ENCODE results near the gene ATP2A3. TPM values are rescaled to one million over a fixed set of nuclear protein-coding genes. Genes with fewer than 3 reads are reported as not detected.

Gene ATP2A3
- total and polyA plus RNA-seq, 4 experiments from 2014 or later = 34.4 to 177 (median 123) TPM

DNA sequence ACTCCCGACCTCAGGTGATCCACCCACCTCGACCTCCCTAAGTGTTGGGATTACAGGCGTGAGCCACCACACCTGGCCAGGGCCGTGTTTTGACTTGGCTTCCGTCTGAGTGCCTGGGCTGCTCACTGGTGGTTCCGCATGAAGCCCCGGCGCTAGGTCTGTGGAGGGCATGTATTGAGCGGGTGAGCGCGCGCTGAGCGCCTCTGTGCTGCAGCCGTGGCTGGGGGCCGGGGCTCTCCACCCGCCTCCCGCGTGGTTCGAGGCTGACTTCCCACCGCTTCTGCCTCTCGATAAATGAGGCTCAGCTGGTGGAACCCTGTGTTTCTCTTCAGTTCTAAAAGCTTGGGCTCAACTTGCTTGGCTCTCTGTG is 38.9 kb upstream of the ATP2A3 start:
- H3K27me3 ChIP-seq (ENCODE audit: insufficient read depth, low read length) = no peaks in the 10 kb centered on the region
- Mint-ChIP-seq H3K4me3 (no peak overlapping the region), H3K4me1 (peaks cover 0 to 14% (median 4%) of the 10 kb centered on the region in 4 donors), H3K27me3 (no peaks in the 10 kb centered on the region), H3K9me3 (no peaks in the 10 kb centered on the region), H3K36me3 (peaks cover 13 to 27% of the 10 kb centered on the region in 2 donors), H3K27ac (no peak overlapping the region)
- H3K9me3 ChIP-seq (ENCODE audit: control insufficient read depth in 1 of 2, low read length in 2 of 2) = no peaks in the 10 kb centered on the region
- peaks cover 8% of the 10 kb centered on the region for H3K4me1 ChIP-seq (ENCODE audit: insufficient read depth, low read length)
- DNase-seq = no peak
- POLR2A ChIA-PET (ENCODE audit: partially characterized antibody) = interaction anchor here (7.6 kb wide), 1 partner anchor 39 kb away, joined by 46 read pairs; the partner anchor contains the start of gene ATP2A3
- H3K27ac ChIP-seq (ENCODE audit: low read depth, low read length) = no peak overlapping the region
- H3K4me3 ChIP-seq (ENCODE audit: low read length in 2 of 2) = no peak overlapping the region
- intact Hi-C loops (cut with micrococcal nuclease) = loop anchor here (10.0 kb wide), 1 partner anchor 268 kb away; no protein-coding TSS in a partner anchor
- CTCF ChIA-PET (ENCODE audit: partially characterized antibody) = interaction anchor here (1.0 to 2.7 kb wide), 4 partner anchors 69 to 265 kb away, joined by 3 to 23 read pairs (median 6); no protein-coding TSS in a partner anchor
- peaks cover 18% of the 10 kb centered on the region for H3K36me3 ChIP-seq (ENCODE audit: insufficient read depth, low read length)

DNA sequence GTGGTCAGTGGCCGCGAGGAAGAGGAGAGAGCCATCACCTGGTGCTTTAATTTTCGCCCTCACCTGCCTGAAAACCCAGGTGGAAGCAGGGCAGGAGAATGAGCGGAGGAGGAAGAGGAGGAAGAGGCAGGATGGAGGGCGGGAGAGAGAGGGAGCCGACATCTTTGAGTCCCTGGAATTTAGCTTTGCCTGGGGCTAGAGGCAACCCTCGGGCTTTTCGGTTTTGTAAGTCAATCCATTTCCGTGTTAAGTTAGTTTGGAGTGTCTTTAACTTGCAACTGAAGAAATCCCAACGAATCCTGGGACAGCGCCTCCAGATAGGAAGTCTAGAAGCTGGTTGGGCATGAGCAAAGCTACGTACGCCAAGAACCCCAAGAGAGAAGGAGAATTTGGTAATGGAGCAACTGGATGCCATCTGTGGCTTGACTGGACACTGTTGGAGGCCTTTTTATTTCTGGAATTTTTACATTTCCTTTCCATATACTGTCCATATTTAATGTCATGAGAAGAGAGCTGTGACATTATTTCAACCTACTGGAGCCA is 36.9 kb upstream of the ATP2A3 start:
- POLR2A ChIA-PET (ENCODE audit: partially characterized antibody) = interaction anchor here (7.6 kb wide), 1 partner anchor 37 kb away, joined by 46 read pairs; the partner anchor contains the start of gene ATP2A3
- H3K27me3 ChIP-seq (ENCODE audit: insufficient read depth, low read length) = no peaks in the 10 kb centered on the region
- no peak overlapping the region for H3K27ac ChIP-seq (ENCODE audit: low read depth, low read length)
- peak overlapping the region in 1 of 7 donors; percentile 68 for H3K27ac Mint-ChIP-seq
- H3K9me3 Mint-ChIP-seq = peaks cover 0 to 5% (median 0%) of the 10 kb centered on the region in 8 donors
- H3K4me1 ChIP-seq (ENCODE audit: insufficient read depth, low read length) = peaks cover 8% of the 10 kb centered on the region
- no peak for DNase-seq
- H3K4me1 Mint-ChIP-seq = peaks cover 0 to 11% (median 4%) of the 10 kb centered on the region in 4 donors
- H3K36me3 ChIP-seq (ENCODE audit: insufficient read depth, low read length) = peaks cover 1% of the 10 kb centered on the region
- H3K4me3 ChIP-seq (ENCODE audit: low read length in 2 of 2) = no peak overlapping the region
- CTCF ChIA-PET (ENCODE audit: partially characterized antibody) = interaction anchor here (1.5 to 2.7 kb wide), 3 partner anchors 35 to 138 kb away, joined by 4 to 23 read pairs (median 4); no protein-coding TSS in a partner anchor
- H3K27me3 Mint-ChIP-seq = peaks cover 0 to 3% of the 10 kb centered on the region in 2 donors
- H3K9me3 ChIP-seq (ENCODE audit: control insufficient read depth in 1 of 2, low read length in 2 of 2) = no peaks in the 10 kb centered on the region
- intact Hi-C loops (cut with micrococcal nuclease) = loop anchor here (10.0 kb wide), 1 partner anchor 266 kb away; no protein-coding TSS in a partner anchor
- peaks cover 0 to 8% of the 10 kb centered on the region in 2 donors for H3K36me3 Mint-ChIP-seq
- no peak overlapping the region for H3K4me3 Mint-ChIP-seq

GRCh38 chr17:3998436-3998835 is 34.2 kb upstream of the ATP2A3 start:
- Histone ChIP-seq H3K9me3 (ENCODE audit: control insufficient read depth in 1 of 2, low read length in 2 of 2) (no peaks in the 10 kb centered on the region), H3K27me3 (ENCODE audit: insufficient read depth, low read length) (no peaks in the 10 kb centered on the region), H3K27ac (ENCODE audit: low read depth, low read length) (no peak overlapping the region), H3K4me3 (ENCODE audit: low read length in 2 of 2) (no peak overlapping the region), H3K36me3 (ENCODE audit: insufficient read depth, low read length) (no peaks in the 10 kb centered on the region), H3K4me1 (ENCODE audit: insufficient read depth, low read length) (no peaks in the 10 kb centered on the region)
- H3K4me1 Mint-ChIP-seq = peaks cover 0 to 2% (median under 1%) of the 10 kb centered on the region in 4 donors
- no peak overlapping the region for H3K27ac Mint-ChIP-seq
- peaks cover 0 to 22% (median 13%) of the 10 kb centered on the region in 8 donors for H3K9me3 Mint-ChIP-seq
- POLR2A ChIA-PET (ENCODE audit: partially characterized antibody) = interaction anchor here (1.5 kb wide), 1 partner anchor 88 kb away, joined by 4 read pairs; no protein-coding TSS in a partner anchor
- no peaks in the 10 kb centered on the region for H3K36me3 Mint-ChIP-seq
- H3K27me3 Mint-ChIP-seq = peaks cover 4 to 5% of the 10 kb centered on the region in 2 donors
- no peak overlapping the region for H3K4me3 Mint-ChIP-seq
- CTCF ChIA-PET (ENCODE audit: partially characterized antibody) = interaction anchor here (1.3 to 2.7 kb wide), 3 partner anchors 26 to 84 kb away, joined by 3 to 11 read pairs (median 4); no protein-coding TSS in a partner anchor
- intact Hi-C loops (cut with micrococcal nuclease) = no loop called here
- DNase-seq = no peak

GRCh38 chr17:3995067-3995466 is 30.8 kb upstream of the ATP2A3 start:
- CTCF ChIA-PET (ENCODE audit: partially characterized antibody) = no interaction called here

DNA sequence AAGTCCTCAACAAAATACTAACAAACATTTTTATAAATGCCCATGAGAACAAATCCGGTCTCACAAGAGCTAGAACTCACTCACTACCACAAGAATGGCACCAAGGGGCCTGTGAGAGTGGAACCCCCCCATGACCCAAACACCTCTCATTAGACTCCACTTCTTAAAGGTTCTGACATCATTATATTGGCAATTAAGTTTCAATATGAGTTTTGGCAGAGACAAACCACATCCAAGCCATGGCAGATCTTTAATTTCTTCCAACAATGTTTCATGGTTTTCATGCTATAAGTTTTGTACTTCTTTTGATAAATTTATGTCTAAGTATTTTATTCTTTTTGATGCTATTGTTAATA is 30.0 kb upstream of the ATP2A3 start:
- H3K27ac Mint-ChIP-seq = no peak overlapping the region
- Histone ChIP-seq H3K4me1 (ENCODE audit: insufficient read depth, low read length) (no peaks in the 10 kb centered on the region), H3K9me3 (ENCODE audit: control insufficient read depth in 1 of 2, low read length in 2 of 2) (no peaks in the 10 kb centered on the region), H3K27me3 (ENCODE audit: insufficient read depth, low read length) (no peaks in the 10 kb centered on the region), H3K4me3 (ENCODE audit: low read length in 2 of 2) (no peak overlapping the region), H3K27ac (ENCODE audit: low read depth, low read length) (no peak overlapping the region), H3K36me3 (ENCODE audit: insufficient read depth, low read length) (no peaks in the 10 kb centered on the region)
- intact Hi-C loops (cut with micrococcal nuclease) = no loop called here
- ChIA-PET POLR2A (ENCODE audit: partially characterized antibody) (interaction anchor here (1.1 kb wide), 1 partner anchor 30 kb away, joined by 4 read pairs; the partner anchor contains the start of gene ATP2A3), CTCF (ENCODE audit: partially characterized antibody) (interaction anchor here (2.1 kb wide), 1 partner anchor 11 kb away, joined by 10 read pairs; no protein-coding TSS in a partner anchor)
- peaks cover 4 to 11% of the 10 kb centered on the region in 2 donors for H3K27me3 Mint-ChIP-seq
- H3K36me3 Mint-ChIP-seq = no peaks in the 10 kb centered on the region
- no peak overlapping the region for H3K4me3 Mint-ChIP-seq
- H3K9me3 Mint-ChIP-seq = peaks cover 0 to 22% (median 13%) of the 10 kb centered on the region in 8 donors
- no peak for DNase-seq
- peaks cover 0 to 2% (median 0%) of the 10 kb centered on the region in 4 donors for H3K4me1 Mint-ChIP-seq

More at GRCh38 chr17:3995067-3995466, 30.8 kb upstream of the ATP2A3 start:
- Mint-ChIP-seq H3K27me3 (peaks cover 4 to 11% of the 10 kb centered on the region in 2 donors), H3K36me3 (no peaks in the 10 kb centered on the region), H3K4me1 (peaks cover 0 to 2% (median 0%) of the 10 kb centered on the region in 4 donors), H3K9me3 (peaks cover 0 to 22% (median 13%) of the 10 kb centered on the region in 8 donors), H3K4me3 (no peak overlapping the region), H3K27ac (no peak overlapping the region)
- Histone ChIP-seq H3K4me1 (ENCODE audit: insufficient read depth, low read length) (no peaks in the 10 kb centered on the region), H3K9me3 (ENCODE audit: control insufficient read depth in 1 of 2, low read length in 2 of 2) (no peaks in the 10 kb centered on the region), H3K4me3 (ENCODE audit: low read length in 2 of 2) (no peak overlapping the region), H3K27ac (ENCODE audit: low read depth, low read length) (no peak overlapping the region), H3K36me3 (ENCODE audit: insufficient read depth, low read length) (no peaks in the 10 kb centered on the region), H3K27me3 (ENCODE audit: insufficient read depth, low read length) (no peaks in the 10 kb centered on the region)
- POLR2A ChIA-PET (ENCODE audit: partially characterized antibody) = interaction anchor here (1.1 kb wide), 1 partner anchor 30 kb away, joined by 4 read pairs; the partner anchor contains the start of gene ATP2A3
- intact Hi-C loops (cut with micrococcal nuclease) = no loop called here
- no peak for DNase-seq

- no peaks in the 10 kb centered on the region for H3K36me3 ChIP-seq (ENCODE audit: insufficient read depth, low read length)
- no peaks in the 10 kb centered on the region for H3K27me3 ChIP-seq (ENCODE audit: insufficient read depth, low read length)
- H3K27me3 Mint-ChIP-seq = peaks cover 4 to 11% of the 10 kb centered on the region in 2 donors
- intact Hi-C loops (cut with micrococcal nuclease) = no loop called here
- H3K4me3 Mint-ChIP-seq = no peak overlapping the region
- H3K9me3 ChIP-seq (ENCODE audit: control insufficient read depth in 1 of 2, low read length in 2 of 2) = no peaks in the 10 kb centered on the region
- no peaks in the 10 kb centered on the region for H3K4me1 ChIP-seq (ENCODE audit: insufficient read depth, low read length)
- H3K27ac Mint-ChIP-seq = no peak overlapping the region
- POLR2A ChIA-PET (ENCODE audit: partially characterized antibody) = no interaction called here
- no peaks in the 10 kb centered on the region for H3K36me3 Mint-ChIP-seq
- no peak for DNase-seq
- peaks cover 0 to 2% (median 0%) of the 10 kb centered on the region in 4 donors for H3K4me1 Mint-ChIP-seq
- no peak overlapping the region for H3K27ac ChIP-seq (ENCODE audit: low read depth, low read length)
- H3K4me3 ChIP-seq (ENCODE audit: low read length in 2 of 2) = no peak overlapping the region
- CTCF ChIA-PET (ENCODE audit: partially characterized antibody) = interaction anchor here (1.0 to 2.1 kb wide), 2 partner anchors 11 to 81 kb away, joined by 3 to 10 read pairs; no protein-coding TSS in a partner anchor
- H3K9me3 Mint-ChIP-seq = peaks cover 0 to 22% (median 13%) of the 10 kb centered on the region in 8 donors
Observed at GRCh38 chr17:3993493-3994220, 29.4 kb upstream of the ATP2A3 start.

DNA sequence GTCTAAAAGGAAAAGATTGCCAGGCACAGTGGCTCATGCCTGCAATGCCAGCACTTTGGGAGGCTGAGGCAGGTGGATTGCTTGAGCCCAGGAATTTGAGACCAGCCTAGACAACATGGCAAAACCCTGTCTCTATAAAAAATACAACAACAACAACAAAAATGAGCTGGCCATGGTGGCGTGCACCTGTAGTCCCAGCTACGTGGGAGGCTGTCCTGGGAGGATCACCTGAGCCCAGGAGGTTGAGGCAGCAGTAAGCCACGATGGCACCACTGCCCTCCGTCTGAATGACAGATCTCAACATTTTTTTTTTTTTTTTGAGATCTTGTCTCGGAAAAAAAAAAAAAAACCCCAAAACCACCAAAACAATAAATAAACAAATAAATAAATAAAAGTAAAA is 28.1 kb upstream of the ATP2A3 start:
- H3K36me3 ChIP-seq (ENCODE audit: insufficient read depth, low read length) = no peaks in the 10 kb centered on the region

More for the DNA sequence above, 28.1 kb upstream of the ATP2A3 start:
- DNase-seq = no peak
- Histone ChIP-seq H3K4me3 (ENCODE audit: low read length in 2 of 2) (no peak overlapping the region), H3K27ac (ENCODE audit: low read depth, low read length) (no peak overlapping the region), H3K27me3 (ENCODE audit: insufficient read depth, low read length) (no peaks in the 10 kb centered on the region), H3K9me3 (ENCODE audit: control insufficient read depth in 1 of 2, low read length in 2 of 2) (no peaks in the 10 kb centered on the region), H3K4me1 (ENCODE audit: insufficient read depth, low read length) (no peaks in the 10 kb centered on the region)
- CTCF ChIA-PET (ENCODE audit: partially characterized antibody) = interaction anchor here (2.1 kb wide), 1 partner anchor 13 kb away, joined by 10 read pairs; no protein-coding TSS in a partner anchor
- intact Hi-C loops (cut with micrococcal nuclease) = no loop called here
- Mint-ChIP-seq H3K27me3 (peaks cover 4 to 11% of the 10 kb centered on the region in 2 donors), H3K27ac (no peak overlapping the region), H3K9me3 (peaks cover 0 to 22% (median 13%) of the 10 kb centered on the region in 8 donors), H3K4me1 (peaks cover 0 to 2% (median 0%) of the 10 kb centered on the region in 4 donors), H3K4me3 (no peak overlapping the region), H3K36me3 (no peaks in the 10 kb centered on the region)
- POLR2A ChIA-PET (ENCODE audit: partially characterized antibody) = no interaction called here
